ENCODE measurements around the gene CLCN7. TPM values are rescaled to one million over a fixed set of nuclear protein-coding genes. Genes with fewer than 3 reads are reported as not detected.

CLCN7 gene
- total RNA-seq, 1 donor: 161 TPM

DNA sequence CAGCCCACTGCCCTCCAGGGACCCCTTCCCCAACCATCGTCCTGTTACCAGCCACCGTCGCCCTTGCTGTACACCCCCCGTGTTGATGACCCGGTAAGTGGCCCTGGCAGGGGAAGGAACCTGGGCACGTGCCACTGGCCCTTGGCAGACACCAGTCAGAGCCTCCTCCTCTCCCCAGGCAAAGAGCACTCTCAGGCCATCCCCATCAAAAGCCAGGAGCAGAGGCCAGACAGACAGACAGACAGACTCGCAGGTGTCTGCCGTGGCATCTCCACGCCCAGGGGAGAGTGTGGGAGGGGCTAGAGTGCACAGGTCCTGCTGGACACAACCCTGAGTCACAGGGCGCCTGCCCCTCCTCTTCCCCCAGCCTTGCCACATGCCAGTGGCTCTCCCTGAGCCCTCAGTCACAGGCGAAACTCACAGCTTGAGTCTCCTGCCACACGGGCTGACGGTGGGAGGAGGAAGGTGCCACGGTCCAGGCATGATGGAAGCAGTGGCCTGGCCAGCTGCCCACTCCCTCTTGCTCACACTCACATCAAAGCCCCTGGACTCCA is 7.8 kb downstream of the CLCN7 start:
- peaks cover 3% of the 10 kb centered on the region for H3K9me3 ChIP-seq (ENCODE audit: low read depth, low read length)
- peaks cover 85% of the 10 kb centered on the region for H3K79me2 ChIP-seq (ENCODE audit: insufficient read depth, low read length)

DNA sequence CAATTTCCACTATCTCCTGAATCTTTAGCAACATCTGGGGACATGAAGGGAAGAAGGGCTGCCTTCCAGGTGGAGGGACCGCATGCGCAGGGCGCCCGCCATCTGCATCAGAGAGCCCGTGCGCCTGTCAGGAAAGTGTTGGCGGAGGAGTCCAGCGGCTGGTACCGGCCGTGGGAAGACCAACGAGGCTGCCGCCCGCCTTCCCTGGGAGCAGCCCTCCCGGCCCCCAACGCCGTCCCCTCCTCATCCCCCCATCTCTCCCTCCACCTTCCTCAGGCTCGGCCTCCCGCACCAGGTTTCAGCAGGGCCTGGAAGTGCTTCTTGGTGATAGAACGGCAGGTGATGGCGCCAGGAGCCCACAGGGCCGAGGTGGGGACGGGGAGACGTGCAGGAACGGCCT is 8.8 kb downstream of the CLCN7 start:
- Histone ChIP-seq H3K36me3 (ENCODE audit: insufficient read depth, low read length) (no peaks in the 10 kb centered on the region), H3K79me2 (ENCODE audit: insufficient read depth, low read length) (peaks cover 79% of the 10 kb centered on the region), H3K4me2 (ENCODE audit: insufficient read depth, low read length) (no peak overlapping the region), H2AFZ (ENCODE audit: low read length) (no peak overlapping the region), H3K4me3 (ENCODE audit: insufficient read depth, low read length) (no peak overlapping the region), H3K27ac (ENCODE audit: low read depth, low read length) (no peak overlapping the region), H3K4me1 (ENCODE audit: insufficient read depth, low read length) (peaks cover 12% of the 10 kb centered on the region), H4K20me1 (ENCODE audit: insufficient read depth, low read length) (peaks cover 13% of the 10 kb centered on the region), H3K27me3 (ENCODE audit: insufficient read depth, low read length) (no peaks in the 10 kb centered on the region), H3K9me3 (ENCODE audit: low read depth, low read length) (peaks cover under 1% of the 10 kb centered on the region)
- no peak for TF ChIP-seq CTCF (IDR thresholded peaks at IDR 0.05; ENCODE audit: extremely low read depth, low read depth, low read length)
- no peak for DNase-seq (ENCODE audit: insufficient read length, low spot score, missing footprints)

More for the DNA sequence above, 7.8 kb downstream of the CLCN7 start:
- no peak overlapping the region for H2AFZ ChIP-seq (ENCODE audit: low read length)
- H3K36me3 ChIP-seq (ENCODE audit: insufficient read depth, low read length): no peaks in the 10 kb centered on the region
- no peak overlapping the region for H3K4me2 ChIP-seq (ENCODE audit: insufficient read depth, low read length)
- no peak overlapping the region for H3K4me3 ChIP-seq (ENCODE audit: insufficient read depth, low read length)
- no peak for TF ChIP-seq CTCF (IDR thresholded peaks at IDR 0.05; ENCODE audit: extremely low read depth, low read depth, low read length)
- no peaks in the 10 kb centered on the region for H3K27me3 ChIP-seq (ENCODE audit: insufficient read depth, low read length)
- H3K27ac ChIP-seq (ENCODE audit: low read depth, low read length): no peak overlapping the region
- peaks cover 11% of the 10 kb centered on the region for H4K20me1 ChIP-seq (ENCODE audit: insufficient read depth, low read length)
- H3K4me1 ChIP-seq (ENCODE audit: insufficient read depth, low read length): peaks cover 15% of the 10 kb centered on the region
- DNase-seq (ENCODE audit: insufficient read length, low spot score, missing footprints): no peak

- H3K27me3 ChIP-seq (ENCODE audit: insufficient read depth, low read length): no peaks in the 10 kb centered on the region
- no peak overlapping the region for H2AFZ ChIP-seq (ENCODE audit: low read length)
- H3K9me3 ChIP-seq (ENCODE audit: low read depth, low read length): no peaks in the 10 kb centered on the region
- H3K4me3 ChIP-seq (ENCODE audit: insufficient read depth, low read length): no peak overlapping the region
- H3K4me2 ChIP-seq (ENCODE audit: insufficient read depth, low read length): no peak overlapping the region
- peaks cover 13% of the 10 kb centered on the region for H4K20me1 ChIP-seq (ENCODE audit: insufficient read depth, low read length)
- no peaks in the 10 kb centered on the region for H3K36me3 ChIP-seq (ENCODE audit: insufficient read depth, low read length)
- peaks cover 7% of the 10 kb centered on the region for H3K4me1 ChIP-seq (ENCODE audit: insufficient read depth, low read length)
- H3K79me2 ChIP-seq (ENCODE audit: insufficient read depth, low read length): peaks cover 74% of the 10 kb centered on the region
- DNase-seq (ENCODE audit: insufficient read length, low spot score, missing footprints): no peak
- no peak overlapping the region for H3K27ac ChIP-seq (ENCODE audit: low read depth, low read length)
- no peak for TF ChIP-seq CTCF (IDR thresholded peaks at IDR 0.05; ENCODE audit: extremely low read depth, low read depth, low read length)
Measured at GRCh38 chr16:1465567-1465915, 9.3 kb downstream of the CLCN7 start.

- H3K4me2 ChIP-seq (ENCODE audit: insufficient read depth, low read length): no peak overlapping the region
- no peak for TF ChIP-seq CTCF (IDR thresholded peaks at IDR 0.05; ENCODE audit: extremely low read depth, low read depth, low read length)
- H3K4me3 ChIP-seq (ENCODE audit: insufficient read depth, low read length): no peak overlapping the region
- DNase-seq (ENCODE audit: insufficient read length, low spot score, missing footprints): no peak
- no peak overlapping the region for H2AFZ ChIP-seq (ENCODE audit: low read length)
- H3K27me3 ChIP-seq (ENCODE audit: insufficient read depth, low read length): no peaks in the 10 kb centered on the region
- H4K20me1 ChIP-seq (ENCODE audit: insufficient read depth, low read length): peaks cover 9% of the 10 kb centered on the region
- H3K9me3 ChIP-seq (ENCODE audit: low read depth, low read length): no peaks in the 10 kb centered on the region
- H3K79me2 ChIP-seq (ENCODE audit: insufficient read depth, low read length): peaks cover 69% of the 10 kb centered on the region
- peaks cover 1% of the 10 kb centered on the region for H3K4me1 ChIP-seq (ENCODE audit: insufficient read depth, low read length)
- peaks cover 2% of the 10 kb centered on the region for H3K36me3 ChIP-seq (ENCODE audit: insufficient read depth, low read length)
- no peak overlapping the region for H3K27ac ChIP-seq (ENCODE audit: low read depth, low read length)
Measured at GRCh38 chr16:1464894-1465566, 9.8 kb downstream of the CLCN7 start.
